Tibial nerve (tissue), 4 donors: ENCODE results near the gene WBP1.

Experiments used
- CTCF ChIP-seq, 5 experiments: fragments of 200-600 bp in 3 of 5; fragments of 450-650 bp in 2 of 5; sonication (generic) in 3 of 5; IDR thresholded peaks; one replicate each; pipeline ENCODE4 v1.5.1; 2016 to 2019; ENCODE audit warnings: antibody characterized with exemption in 5 of 5, mild to moderate bottlenecking in 3 of 5, moderate library complexity in 2 of 5
- EP300 ChIP-seq, 2 donors: sonication (generic); formaldehyde crosslinking; IDR thresholded peaks; one replicate each; pipeline ENCODE4 v1.6.1; 2017; ENCODE audit warnings: antibody characterized with exemption in 2 of 2, mild to moderate bottlenecking in 1 of 2
- POLR2A ChIP-seq, 2 donors: fragments of 450-650 bp; IDR thresholded peaks; one replicate each; pipeline ENCODE4 v1.6.1; 2017; ENCODE audit warnings: antibody characterized with exemption in 2 of 2, mild to moderate bottlenecking in 2 of 2, moderate library complexity in 2 of 2

GRCh38 chr2:74457129-74457548, 1.1 kb upstream of the WBP1 start:
- TF ChIP-seq CTCF (IDR thresholded peaks at IDR 0.05) (no peak), POLR2A (IDR thresholded peaks at IDR 0.05) (no peak), EP300 (IDR thresholded peaks at IDR 0.05) (no peak)
